HG02970 (cell line): ENCODE data around the gene ADARB1.

Experiments
- ATAC-seq: cut with Tn5 transposase; IDR thresholded peaks from one replicate; pipeline ENCODE4 v1.9.1; 2021; ENCODE audit warnings: mild to moderate bottlenecking, moderate library complexity, moderate number of reproducible peaks; ENCODE audit not compliant: unreplicated experiment, low FRiP score

ADARB1 gene

GRCh38 chr21:45257673-45258341, 183.4 kb downstream of the ADARB1 start:
- ATAC-seq: no peak

- no peak for ATAC-seq
Observed at GRCh38 chr21:45258466-45258865, 184.1 kb downstream of the ADARB1 start.

- ATAC-seq: no peak
Observed at GRCh38 chr21:45259206-45259840, 184.9 kb downstream of the ADARB1 start.

DNA sequence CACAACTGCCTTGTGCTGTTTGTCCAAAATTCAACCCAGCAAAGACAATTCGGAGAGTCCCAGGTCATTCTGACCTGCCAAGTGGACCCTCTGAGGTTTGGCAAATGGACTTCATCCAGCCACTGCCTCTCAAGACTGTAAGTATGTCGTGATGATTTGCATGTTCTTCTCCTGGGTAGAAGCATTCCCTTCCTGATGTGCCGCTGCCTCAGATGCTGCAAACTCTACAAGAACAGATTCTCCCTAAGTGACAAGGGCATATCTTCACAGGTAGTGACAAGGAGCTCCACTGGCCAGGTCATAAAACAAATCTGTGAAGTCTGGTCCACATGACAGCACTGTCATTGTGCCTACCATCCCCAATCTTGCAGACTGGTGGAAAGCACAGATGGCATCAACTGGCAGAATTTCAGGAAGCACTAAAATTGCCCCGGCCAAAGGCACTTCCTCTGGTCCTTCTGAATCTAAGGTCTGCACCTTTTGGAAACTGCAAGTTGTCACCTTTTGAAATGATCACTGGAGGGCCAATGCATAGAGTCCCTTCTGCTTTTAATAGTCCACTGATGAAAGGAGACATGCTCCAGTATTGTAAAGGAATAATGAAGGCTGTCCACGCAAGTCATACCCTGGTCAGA, 185.9 kb downstream of the ADARB1 start:
- ATAC-seq: no peak

DNA sequence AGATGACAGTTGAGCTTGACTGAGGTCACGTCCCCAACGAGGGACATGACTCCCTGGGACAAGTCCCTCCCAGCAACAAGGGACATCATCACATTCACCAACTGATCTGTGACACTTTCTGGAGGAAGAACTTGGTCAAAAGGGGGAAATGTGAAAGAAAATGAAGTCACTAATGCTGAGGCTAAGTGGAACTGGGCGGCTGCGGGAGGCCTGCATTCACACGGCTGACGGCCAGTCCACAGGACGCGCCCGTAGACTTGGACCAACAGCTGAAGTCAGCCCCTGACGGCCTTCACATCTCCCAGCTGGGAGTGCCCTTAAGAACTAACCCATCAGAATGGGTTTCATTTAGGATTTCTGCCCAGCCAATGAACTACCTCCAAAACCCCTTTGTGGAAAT, 186.7 kb downstream of the ADARB1 start:
- no peak for ATAC-seq

GRCh38 chr21:45262041-45262581, 187.7 kb downstream of the ADARB1 start:
- no peak for ATAC-seq

GRCh38 chr21:45262616-45263015, 188.2 kb downstream of the ADARB1 start:
- ATAC-seq: no peak

GRCh38 chr21:45263534-45263933, 189.2 kb downstream of the ADARB1 start:
- ATAC-seq: no peak

DNA sequence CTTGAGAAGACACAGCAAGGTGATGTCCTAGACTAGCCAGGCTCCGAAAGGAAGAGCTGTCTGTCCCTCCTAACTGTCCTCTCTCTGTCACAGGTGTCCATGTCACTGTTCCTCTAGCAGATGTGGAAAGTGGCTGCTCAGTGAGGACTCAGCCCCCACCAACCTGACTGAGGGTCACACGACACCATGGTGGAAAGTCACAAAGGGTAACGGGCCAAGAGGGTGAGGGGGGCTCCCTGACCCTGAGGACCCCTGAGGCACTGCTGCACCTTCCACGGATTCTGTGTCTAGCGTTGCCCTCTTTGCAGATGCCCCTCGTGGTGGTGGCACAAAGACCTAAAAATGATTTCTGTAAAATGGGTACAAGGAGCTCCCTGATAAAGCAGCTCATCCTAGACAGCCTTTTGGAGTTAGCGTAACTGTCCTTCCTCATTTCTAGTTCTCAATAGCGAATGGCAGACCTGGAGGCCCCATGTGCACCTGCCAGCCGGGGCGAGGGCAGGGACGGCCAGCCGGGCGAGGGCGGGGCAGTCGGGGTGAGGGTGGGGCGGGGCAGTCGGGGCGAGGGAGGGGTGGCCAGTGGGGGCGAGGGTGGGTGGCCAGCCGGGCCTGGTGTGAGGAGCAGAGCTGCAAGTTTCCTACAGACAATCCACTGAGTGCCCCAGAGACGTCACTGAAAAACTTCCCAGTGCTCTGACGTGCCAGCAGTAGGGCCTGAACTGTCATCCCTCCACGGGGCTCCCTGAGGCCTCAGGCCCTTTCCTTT, 189.9 kb downstream of the ADARB1 start:
- ATAC-seq: no peak

GRCh38 chr21:45264912-45265515, 190.6 kb downstream of the ADARB1 start:
- ATAC-seq: no peak

DNA sequence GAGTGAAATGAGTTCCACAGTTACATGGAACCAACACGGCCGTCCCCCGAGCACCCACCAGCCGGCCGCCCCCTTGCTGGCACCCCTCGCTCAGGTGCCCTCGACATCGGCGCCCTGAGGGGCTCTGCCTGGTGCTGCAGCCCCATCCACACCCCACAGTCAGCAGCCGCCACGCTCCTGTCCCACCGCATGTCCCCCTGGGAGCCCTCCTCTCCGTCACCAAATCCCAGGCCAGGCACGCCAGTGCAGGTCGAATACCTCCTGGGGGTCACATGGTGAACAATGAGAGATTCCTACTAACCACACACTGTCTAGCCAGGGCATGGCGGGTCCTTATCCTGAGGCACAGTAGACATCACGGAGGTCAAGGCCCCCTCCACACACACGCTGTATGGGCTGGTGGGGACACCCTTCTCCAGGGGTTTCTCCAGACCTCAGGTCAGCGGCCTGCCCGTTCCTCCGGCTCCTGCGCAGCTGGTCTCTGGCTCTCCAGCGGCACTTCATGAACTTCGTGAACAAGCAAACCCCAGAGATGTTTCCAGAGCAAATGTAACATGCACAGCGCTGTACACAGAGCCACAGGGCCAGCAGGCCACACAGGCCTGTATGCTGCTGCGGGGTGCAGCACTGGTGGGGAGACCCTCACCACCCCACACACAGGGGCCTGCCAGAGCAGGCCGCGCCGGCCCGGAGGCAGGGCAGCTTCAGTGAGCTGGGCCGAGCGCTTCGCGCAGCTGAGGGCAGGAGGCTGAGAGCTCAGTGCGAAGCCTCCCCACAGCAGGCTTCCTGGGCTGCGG, 191.5 kb downstream of the ADARB1 start:
- no peak for ATAC-seq

DNA sequence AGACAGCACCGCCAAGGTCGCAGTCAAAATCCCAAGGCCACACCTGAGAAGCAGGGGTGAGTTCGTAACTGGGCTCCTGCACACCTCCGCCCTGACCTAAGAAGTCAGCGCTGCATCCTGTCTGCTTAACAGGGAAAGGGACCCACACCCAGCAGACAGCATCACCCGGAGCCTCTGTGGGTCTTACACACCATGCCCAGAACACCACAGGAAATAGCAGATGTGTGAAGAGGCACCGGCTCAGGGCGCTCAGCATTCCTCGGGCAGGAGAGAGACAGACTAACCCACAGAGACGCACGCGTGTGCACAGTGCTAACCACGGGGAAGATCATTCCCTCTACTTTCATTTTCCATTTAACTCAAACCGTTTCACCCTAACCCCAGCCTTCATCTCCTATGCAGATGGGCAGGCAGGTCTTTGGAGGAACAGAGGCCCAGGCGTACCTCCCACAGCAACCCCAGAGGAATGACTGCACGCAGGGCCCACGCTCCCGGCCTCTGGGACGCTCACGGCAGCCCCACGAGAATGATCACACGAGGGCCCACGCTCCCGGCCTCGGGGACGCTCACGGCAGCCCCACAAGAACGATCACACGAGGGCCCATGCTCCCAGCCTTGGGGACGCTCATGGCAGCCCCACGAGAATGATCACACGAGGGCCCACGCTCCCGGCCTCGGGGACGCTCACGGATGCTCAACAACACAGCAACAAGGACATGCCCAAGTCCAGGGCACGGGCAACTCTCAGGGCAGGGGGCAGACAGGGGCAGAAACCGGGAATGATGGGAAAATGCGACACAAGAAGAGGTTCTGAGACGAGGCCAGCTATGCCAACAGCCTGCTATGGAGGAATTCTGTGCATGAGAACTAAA, 192.4 kb downstream of the ADARB1 start:
- ATAC-seq: no peak

DNA sequence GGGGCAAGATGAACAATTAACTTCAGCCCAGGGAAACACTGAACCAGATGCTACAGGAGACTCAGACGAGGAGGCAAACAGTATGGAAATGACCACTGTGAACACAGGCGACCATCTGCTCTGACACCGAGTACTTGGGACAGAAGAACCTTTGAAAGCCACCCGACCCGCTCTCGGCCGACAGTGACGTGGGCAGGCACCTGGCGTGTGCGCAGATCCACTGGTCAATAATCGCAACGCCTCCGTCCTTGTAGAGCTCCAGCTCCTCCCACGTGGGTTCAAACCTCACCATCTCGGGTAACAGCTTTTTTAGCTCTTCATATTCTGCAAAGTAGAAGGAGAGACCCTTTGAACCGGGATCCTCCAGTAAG, 193.0 kb downstream of the ADARB1 start:
- ATAC-seq: no peak

DNA sequence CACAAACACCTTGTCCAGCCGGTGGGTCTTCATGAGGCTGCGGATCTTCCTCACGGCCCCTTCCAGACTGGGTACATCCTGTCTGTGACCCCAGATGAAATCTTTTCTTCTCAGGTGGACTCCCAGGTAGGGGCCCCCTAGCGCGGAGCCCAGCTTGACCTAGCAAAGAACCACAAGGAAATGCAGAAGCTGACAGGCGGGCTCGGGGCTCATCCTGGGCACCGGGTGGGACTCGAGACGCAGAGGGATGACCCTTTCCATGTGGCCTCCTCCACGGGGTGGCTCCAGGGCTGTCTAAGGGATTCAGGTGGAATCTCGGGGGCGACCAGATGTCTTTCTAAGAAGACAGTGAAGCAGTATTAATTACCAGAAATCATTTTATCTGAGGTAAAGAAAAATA, 195.5 kb downstream of the ADARB1 start:
- no peak for ATAC-seq

DNA sequence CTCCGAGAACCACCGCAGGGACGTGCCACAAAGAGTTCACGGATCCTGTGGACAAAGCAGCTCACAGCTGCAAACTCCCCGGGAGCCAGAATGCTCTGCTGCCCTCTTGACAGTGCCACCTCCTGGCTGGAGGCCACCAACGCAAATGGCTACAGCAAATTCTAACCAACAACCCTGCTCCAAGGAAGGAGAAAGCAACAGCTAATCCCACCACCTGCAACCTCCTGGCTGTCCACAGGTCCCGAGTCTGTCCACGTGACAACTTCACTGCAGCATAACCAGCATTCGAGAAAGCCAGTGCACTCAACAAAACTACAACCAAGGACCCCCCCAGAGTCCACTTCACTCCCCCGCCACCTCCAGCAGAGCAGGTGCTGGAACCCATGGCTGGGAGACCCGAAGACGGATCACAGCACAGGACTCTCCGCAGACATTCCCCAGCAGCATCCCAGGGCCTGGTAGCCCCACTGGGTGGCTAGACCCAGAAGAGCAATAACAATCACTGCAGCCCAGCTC, 196.0 kb downstream of the ADARB1 start:
- no peak for ATAC-seq
